A172 (cell line): ENCODE results near the gene TIMM21. TPM values are rescaled to one million over a fixed set of nuclear protein-coding genes. Genes with fewer than 3 reads are reported as not detected.

Source experiments
- DNase-seq: peaks from one replicate; pipeline ENCODE4 v3.0.0-alpha.2; 2015; ENCODE audit warnings: low spot score
- total RNA-seq: library from RNA; depleted of rRNA; stranded (reverse); fragments of >200 nt; shearing (Covaris generic); gene quantifications from 2 replicates; pipeline ENCODE4 v1.2.3, GENCODE V29; 2014

The TIMM21 gene
- total RNA-seq, 1 experiment from 2014 or later: 39.6 TPM

GRCh38 chr18:74147491-74147778 is 888 bp upstream of the TIMM21 start:
- DNase-seq: no peak

DNA sequence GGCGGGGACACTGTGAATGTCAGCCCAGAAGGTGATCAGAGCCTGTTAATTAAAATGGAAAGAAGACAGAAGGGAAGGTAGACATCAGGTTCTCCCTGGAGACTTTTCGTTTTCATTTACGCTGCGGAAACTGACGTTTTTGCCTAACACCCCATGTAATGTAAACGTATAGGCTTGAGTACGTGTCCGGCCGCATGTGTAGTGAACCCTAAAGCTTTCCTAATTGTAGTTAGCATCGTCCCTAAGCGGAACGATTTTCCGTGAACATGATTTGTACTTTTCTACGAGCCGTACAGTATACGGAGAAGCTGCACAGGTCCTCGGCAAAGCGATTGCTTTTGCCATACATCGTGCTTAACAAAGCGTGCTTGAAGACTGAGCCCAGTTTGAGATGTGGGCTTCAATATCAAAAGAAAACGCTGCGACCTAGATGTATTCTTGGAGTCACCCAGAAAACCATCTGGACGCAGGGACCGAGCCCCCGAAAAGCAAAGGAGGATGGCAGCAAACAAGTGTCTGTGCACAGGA is 284 bp downstream of the TIMM21 start:
- no peak for DNase-seq

DNA sequence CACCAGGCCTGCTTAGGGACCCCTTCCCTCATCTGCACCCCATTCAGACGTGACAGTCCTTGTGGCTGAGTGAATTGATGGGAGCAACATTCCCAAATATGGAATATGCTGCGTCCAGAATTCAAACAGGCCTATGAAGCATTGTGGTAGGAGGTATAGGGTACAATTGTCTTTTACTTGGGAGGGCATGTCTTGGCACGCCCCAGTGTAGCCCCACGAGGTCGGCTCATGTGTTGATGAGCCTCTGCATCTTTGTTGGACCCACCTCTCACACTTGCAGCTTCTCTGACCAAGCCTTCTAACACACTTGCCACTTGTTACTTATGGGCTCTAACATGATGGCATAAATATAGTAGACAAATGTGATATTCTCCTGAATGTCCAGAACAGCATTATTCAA is 1.6 kb downstream of the TIMM21 start:
- no peak for DNase-seq

GRCh38 chr18:74152270-74152669 is 3.9 kb downstream of the TIMM21 start:
- no peak for DNase-seq

- DNase-seq: no peak
Measured at GRCh38 chr18:74152857-74153256, 4.5 kb downstream of the TIMM21 start.

GRCh38 chr18:74153377-74153776 is 5.1 kb downstream of the TIMM21 start:
- no peak for DNase-seq

GRCh38 chr18:74153793-74154192 is 5.5 kb downstream of the TIMM21 start:
- no peak for DNase-seq

DNA sequence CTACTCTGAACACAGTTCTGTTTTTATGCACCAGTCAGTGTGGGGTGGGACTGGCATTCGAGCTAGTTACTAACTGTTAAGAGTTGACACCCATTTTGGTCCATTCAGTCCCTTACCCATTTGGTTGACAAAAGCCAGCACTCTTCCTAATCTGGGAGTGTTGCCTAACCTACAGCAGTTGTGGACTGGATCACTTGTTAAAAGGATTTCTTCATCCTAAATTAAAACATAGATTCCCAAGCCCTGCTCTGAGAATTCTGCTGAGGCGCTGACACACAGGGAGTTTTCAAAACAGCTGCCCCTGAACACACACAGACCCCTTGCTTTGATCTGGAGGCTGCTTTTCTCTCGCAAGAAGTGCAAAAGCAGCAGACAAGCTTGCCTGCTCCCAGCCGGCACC is 6.4 kb downstream of the TIMM21 start:
- no peak for DNase-seq

GRCh38 chr18:74155276-74155675 is 7.0 kb downstream of the TIMM21 start:
- DNase-seq: no peak

- DNase-seq: no peak
Measured at GRCh38 chr18:74163019-74163660, 14.8 kb downstream of the TIMM21 start.

- DNase-seq: no peak
Measured at GRCh38 chr18:74166386-74166785, 18.1 kb downstream of the TIMM21 start.

GRCh38 chr18:74171910-74172606 is 23.7 kb downstream of the TIMM21 start:
- DNase-seq: no peak

DNA sequence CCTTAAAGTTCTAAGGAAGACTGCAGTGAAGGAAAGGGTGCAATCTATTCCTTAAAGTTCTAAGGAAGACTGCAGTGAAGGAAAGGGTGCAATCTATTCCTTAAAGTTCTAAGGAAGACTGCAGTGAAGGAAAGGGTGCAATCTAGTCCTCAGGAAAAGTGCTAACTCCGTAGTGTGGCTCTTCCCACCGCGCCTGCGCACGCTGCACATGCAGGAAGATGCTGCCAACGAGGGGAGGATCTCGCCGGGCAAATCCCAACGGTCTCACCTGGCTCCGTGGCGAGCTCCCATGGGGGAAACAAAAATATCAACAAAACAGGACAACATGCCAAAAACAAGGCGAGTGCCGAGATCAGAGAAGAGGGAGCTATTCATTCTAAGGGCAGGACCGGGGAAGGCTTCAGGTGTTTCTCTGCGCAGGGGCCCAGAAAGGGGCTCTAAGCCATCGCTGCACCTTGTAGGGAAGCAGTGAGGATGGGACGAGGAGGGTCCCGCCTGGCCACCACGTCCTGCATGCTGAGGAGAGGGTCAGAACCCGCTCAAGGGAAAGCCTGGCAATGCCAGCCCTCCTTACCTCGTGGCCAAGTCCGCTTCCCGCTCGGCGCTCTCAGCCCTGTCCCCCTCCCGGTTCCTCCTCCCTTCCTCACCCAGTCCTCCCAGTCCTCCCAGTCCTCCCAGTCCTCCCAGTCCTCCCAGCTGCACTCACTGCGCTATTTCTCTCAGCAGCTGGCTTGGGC is 24.5 kb downstream of the TIMM21 start:
- no peak for DNase-seq

- DNase-seq: no peak
Measured at GRCh38 chr18:74173434-74173750, 25.1 kb downstream of the TIMM21 start.

DNA sequence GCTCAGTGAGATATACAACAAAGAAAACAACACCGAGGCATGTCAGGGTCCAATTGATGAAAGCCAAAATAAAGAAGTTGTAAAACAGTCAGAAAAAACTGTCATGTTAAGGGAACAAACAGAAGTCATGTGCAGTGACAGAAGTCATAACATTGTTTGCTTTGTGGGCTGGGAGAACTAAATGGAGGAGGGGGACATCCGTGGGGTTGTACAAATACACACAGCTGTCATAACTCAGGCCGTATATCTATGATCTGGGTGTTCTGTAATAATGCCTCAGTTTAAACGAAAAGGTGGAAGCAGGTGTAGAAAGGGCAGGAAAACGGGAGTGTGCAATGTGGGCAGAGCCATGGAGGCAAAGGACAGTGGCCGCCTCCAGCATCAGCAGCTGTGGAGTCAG is 27.3 kb downstream of the TIMM21 start:
- no peak for DNase-seq

GRCh38 chr18:74178884-74179283 is 30.6 kb downstream of the TIMM21 start:
- no peak for DNase-seq

DNA sequence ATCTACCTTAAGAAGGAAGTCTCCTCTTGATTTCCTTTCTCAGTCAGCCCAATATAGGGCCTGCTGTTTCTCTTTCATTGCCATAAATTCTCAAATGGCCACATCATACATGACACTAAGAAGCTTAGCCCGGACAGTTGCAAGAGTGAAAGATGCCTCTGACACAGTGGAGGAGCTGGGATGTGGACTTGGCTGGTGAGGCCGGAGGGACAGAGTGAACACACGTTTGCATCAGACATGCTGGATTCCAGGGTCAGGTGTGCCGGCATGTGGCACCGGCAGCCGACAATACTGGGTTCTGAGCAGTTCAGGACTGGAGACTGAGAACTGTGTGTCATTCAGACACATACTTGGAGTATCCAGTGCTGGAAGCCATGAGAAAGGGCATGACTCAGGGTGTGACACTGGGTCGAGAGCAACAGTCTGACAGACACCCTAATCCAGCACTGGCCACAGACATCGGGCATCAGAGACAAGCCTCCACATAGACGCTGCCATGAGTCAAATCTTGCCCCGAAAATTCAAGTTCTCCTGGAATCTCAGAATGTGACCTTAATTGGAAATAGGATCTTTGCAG is 31.4 kb downstream of the TIMM21 start:
- DNase-seq: no peak

DNA sequence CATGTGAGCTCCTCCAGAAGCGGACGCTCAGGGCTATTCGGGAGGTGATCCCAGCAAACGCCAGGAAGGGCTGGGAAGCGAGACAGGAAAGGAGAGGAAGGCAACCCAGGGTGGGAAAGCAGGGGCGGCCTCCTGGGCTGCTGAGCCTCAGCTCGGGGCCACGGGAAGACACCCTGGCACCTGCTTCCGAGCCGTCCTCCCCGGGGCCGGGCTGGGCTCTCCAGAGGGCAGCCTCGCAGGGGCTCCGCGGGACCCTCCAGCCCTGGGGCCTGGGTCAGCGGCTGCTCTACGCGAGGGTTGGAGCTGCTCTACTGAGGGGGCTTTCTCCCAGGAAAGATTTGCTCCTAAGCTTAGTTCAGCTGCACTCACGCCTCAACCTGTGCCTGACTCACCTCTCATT is 34.0 kb downstream of the TIMM21 start:
- no peak for DNase-seq

GRCh38 chr18:74183130-74183529 is 34.8 kb downstream of the TIMM21 start:
- DNase-seq: no peak

DNA sequence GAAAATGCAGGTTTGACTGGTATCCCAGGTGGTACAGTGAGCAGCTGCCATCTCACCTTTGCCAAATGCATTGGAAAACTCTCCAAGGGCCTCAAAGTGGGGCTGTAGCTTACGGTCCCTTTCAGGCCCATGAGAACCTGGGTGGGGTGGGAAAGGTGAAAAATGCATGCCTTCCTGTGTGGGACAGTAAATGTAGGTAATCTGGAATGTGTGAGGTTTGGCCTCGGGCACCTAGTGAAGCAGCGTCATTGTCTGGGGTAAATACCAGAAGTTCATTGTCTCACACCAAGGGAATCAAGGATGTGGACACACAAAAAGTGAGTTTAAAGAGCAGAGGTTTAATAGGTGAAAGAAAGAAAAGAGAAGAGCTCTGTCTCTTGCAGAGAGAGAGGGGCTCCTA is 36.6 kb downstream of the TIMM21 start:
- DNase-seq: no peak

- no peak for DNase-seq
Measured at GRCh38 chr18:74185860-74186259, 37.5 kb downstream of the TIMM21 start.

DNA sequence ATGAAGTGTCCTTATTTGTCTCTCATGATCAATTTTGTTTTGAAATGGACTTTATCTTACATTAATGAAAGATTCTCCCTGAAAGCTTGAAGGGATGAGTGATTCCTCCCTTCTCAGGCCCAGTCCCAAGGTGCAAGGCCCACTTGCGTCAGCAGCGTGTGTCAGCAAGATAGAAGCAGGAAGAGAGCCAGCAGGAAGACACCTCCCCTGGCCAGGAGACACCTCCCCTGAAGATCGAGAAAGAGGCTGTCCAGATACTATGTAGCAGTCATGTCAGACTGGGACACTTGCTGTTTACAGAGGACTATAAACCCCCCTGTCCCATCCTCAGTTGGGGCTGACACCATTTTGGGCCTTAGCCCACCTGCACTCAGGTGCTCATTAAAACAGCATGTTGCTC is 38.3 kb downstream of the TIMM21 start:
- no peak for DNase-seq

- no peak for DNase-seq
Measured at GRCh38 chr18:74190086-74190485, 41.8 kb downstream of the TIMM21 start.
